Activated effector memory CD4-positive, alpha-beta T cell treated with anti-CD3 and anti-CD28 coated beads, Interleukin-2, amount 50 U/mL, for 16 hours (primary cell): ENCODE measurements around the gene HIC1.

Experiments
- DNase-seq: peaks from one replicate; pipeline ENCODE4 v3.0.0-alpha.2; 2020

The HIC1 gene

GRCh38 chr17:2108170-2108569 lies 53.3 kb downstream of the HIC1 start:
- DNase-seq: peak; percentile 24

GRCh38 chr17:2110436-2110835 lies 55.5 kb downstream of the HIC1 start:
- no peak for DNase-seq

- DNase-seq: no peak
Measured at GRCh38 chr17:2111691-2112090, 56.8 kb downstream of the HIC1 start.
